Ishikawa (cell line): Measurements from ENCODE around the gene GLB1L.
A peak's percentile ranks its signal among the peaks of the same experiment; 100 is the strongest.

Source experiments
- CEBPB ChIP-seq: IDR thresholded peaks from 2 replicates; pipeline ENCODE4 v1.6.1; 2012
- CREB1 ChIP-seq: IDR thresholded peaks from 2 replicates; pipeline ENCODE4 v1.6.1; 2012; ENCODE audit warnings: low read depth
- EGR1 ChIP-seq: IDR thresholded peaks from 2 replicates; pipeline ENCODE4 v1.6.1; 2012
- EP300 ChIP-seq: IDR thresholded peaks from 2 replicates; pipeline ENCODE4 v1.6.1; 2012; ENCODE audit warnings: borderline replicate concordance
- FOXM1 ChIP-seq: IDR thresholded peaks from 2 replicates; pipeline ENCODE4 v1.6.1; 2012; ENCODE audit warnings: low read depth, borderline replicate concordance
- NFIC ChIP-seq: IDR thresholded peaks from 2 replicates; pipeline ENCODE4 v1.6.1; 2012
- RAD21 ChIP-seq: IDR thresholded peaks from 2 replicates; pipeline ENCODE4 v1.6.1; 2012; ENCODE audit warnings: low read depth
- REST ChIP-seq: IDR thresholded peaks from 2 replicates; pipeline ENCODE4 v1.6.1; 2012; ENCODE audit warnings: low read depth, mild to moderate bottlenecking
- TAF1 ChIP-seq: IDR thresholded peaks from 2 replicates; pipeline ENCODE4 v1.6.1; 2012; ENCODE audit warnings: low read depth, mild to moderate bottlenecking
- TCF12 ChIP-seq: IDR thresholded peaks from 2 replicates; pipeline ENCODE4 v1.6.1; 2012; ENCODE audit warnings: low read depth
- TEAD4 ChIP-seq: IDR thresholded peaks from 2 replicates; pipeline ENCODE4 v1.6.1; 2012
- YY1 ChIP-seq: IDR thresholded peaks from 2 replicates; pipeline ENCODE4 v1.6.1; 2012; ENCODE audit warnings: low read depth
- ZBTB7A ChIP-seq: IDR thresholded peaks from 2 replicates; pipeline ENCODE4 v1.6.1; 2012; ENCODE audit warnings: low read depth
- TF ChIP-seq, protein P1 (sequence below): IDR thresholded peaks from 2 replicates; pipeline ENCODE4 v1.6.1; 2012
- TF ChIP-seq, protein P2 (sequence below): IDR thresholded peaks from 2 replicates; pipeline ENCODE4 v1.6.1; 2012

GLB1L gene

GRCh38 chr2:219292616-219293015 is 47.4 kb upstream of the GLB1L start:
- TF ChIP-seq TAF1 (no peak), TCF12 (no peak)
- TF ChIP-seq, protein P1, sequence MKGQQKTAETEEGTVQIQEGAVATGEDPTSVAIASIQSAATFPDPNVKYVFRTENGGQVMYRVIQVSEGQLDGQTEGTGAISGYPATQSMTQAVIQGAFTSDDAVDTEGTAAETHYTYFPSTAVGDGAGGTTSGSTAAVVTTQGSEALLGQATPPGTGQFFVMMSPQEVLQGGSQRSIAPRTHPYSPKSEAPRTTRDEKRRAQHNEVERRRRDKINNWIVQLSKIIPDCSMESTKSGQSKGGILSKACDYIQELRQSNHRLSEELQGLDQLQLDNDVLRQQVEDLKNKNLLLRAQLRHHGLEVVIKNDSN, result no peak

- TF ChIP-seq TEAD4 (no peak), NFIC (no peak), EP300 (no peak), YY1 (no peak), REST (no peak), CREB1 (no peak), TAF1 (no peak)
- TF ChIP-seq, protein P2, sequence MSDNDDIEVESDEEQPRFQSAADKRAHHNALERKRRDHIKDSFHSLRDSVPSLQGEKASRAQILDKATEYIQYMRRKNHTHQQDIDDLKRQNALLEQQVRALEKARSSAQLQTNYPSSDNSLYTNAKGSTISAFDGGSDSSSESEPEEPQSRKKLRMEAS, result no peak
Observed at GRCh38 chr2:219291910-219292490, 46.8 kb upstream of the GLB1L start.

DNA sequence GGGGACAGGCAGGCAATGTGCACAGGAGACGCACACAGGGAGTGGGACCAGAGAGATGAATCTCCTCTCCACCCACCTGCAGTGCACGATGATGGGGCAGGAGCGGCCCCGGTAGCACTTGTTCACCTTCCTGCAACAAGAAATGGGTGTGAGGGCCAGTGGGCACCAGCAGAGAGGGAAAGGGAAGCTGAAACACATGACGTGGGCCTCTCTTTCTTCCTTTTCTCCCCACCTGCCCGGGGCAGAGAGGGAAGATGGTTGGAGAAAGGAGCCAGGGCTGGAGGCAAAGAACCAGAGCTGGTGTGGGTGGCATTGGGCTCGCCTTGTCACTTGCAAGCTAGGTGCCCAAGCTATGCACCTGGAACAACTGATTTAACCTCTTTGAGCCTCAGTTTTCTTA is 46.1 kb upstream of the GLB1L start:
- TF ChIP-seq CEBPB, result no peak

- no peak for TF ChIP-seq FOXM1
- no peak for TF ChIP-seq TCF12
- no peak for TF ChIP-seq NFIC
- no peak for TF ChIP-seq CEBPB
Observed at GRCh38 chr2:219290381-219291171, 45.3 kb upstream of the GLB1L start.

DNA sequence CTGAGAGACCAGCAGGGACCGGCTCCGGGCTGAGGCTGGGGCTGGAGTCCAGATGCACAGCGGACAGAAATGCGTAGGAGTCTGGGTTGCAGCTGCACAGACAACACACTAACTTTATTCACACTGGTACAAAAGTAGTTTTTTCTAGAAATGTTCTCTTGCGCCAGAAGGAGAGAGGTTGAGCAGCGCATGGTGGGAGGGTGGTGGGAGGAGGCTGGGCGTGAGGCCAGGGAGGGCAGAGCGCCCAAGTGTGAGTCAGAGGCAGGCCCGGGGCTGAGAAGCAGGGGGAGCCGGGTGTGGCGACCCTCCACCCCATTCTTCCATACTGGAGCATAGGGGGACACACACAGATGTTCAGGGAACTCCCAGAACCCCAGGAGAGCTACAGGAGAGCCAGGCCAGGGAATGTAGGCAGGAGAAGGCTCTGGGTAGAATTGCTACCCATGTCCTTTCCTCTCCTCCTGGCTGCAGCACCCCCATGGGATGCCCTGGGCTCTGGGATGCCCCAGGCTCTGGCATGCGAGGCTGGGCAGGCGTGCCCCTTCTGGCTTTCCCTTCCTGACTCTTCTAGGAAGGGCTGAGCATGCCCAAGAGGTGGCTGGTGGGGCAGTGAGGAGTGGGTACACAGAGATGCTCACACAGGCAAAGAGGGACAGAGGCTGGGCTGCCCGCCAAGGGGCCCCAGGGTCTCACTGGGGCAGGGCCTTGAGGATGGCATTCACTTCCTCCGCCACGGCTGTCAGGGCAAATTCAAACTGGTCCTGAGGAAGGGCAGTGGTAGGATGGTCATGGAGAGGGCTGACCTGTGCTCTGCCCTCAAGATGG is 44.5 kb upstream of the GLB1L start:
- TF ChIP-seq CEBPB (peak; percentile 34; the same call in 1 of the 2 replicates), TCF12 (peak; percentile 32; the same call in 1 of the 2 replicates), TAF1 (no peak), NFIC (peak; percentile 92), ZBTB7A (peak; percentile 97), EGR1 (peak; percentile 57; the same call in 1 of the 2 replicates)
- TF ChIP-seq, protein P2, result 0 out of 2 replicates have a peak, but pooled peaks have one; percentile 51
- TF ChIP-seq, protein P1, result no peak

DNA sequence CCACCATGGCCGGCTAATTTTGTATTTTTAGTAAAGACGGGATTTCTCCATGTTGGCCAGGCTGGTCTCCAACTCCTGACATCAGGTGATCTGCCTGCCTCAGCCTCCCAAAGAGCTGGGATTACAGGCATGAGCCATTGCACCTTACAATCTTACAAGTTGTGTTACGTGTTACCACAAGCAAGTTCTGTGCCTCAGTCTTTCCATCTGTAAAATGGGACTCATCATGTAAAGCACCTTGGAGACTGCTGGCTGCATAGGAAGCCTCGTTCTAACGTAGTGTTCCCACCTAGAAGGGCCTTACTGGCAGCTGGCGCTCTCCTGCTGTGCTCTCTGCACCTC is 43.9 kb upstream of the GLB1L start:
- no peak for TF ChIP-seq TAF1
- TF ChIP-seq RAD21, result no peak
- no peak for TF ChIP-seq YY1
- TF ChIP-seq CREB1, result no peak
- no peak for TF ChIP-seq REST
- TF ChIP-seq TCF12, result no peak
- no peak for TF ChIP-seq CEBPB
- TF ChIP-seq EP300, result no peak
- TF ChIP-seq NFIC, result no peak
- TF ChIP-seq FOXM1, result no peak
